H1 (cell line): ENCODE measurements around the gene SLC39A7. TPM values are rescaled to one million over a fixed set of nuclear protein-coding genes. Genes with fewer than 3 reads are reported as not detected.

ENCODE experiments used
- CTCF ChIA-PET: fragments of 300-600 bp; sonication (Branson Sonifier 250); formaldehyde crosslinking; loops from one replicate; lab custom pipeline; 2021; ENCODE audit not compliant: partially characterized antibody; lab: Charles Lee
- POLR2A ChIA-PET: fragments of 300-600 bp; sonication (Branson Sonifier 250); formaldehyde crosslinking; loops from one replicate; lab custom pipeline; 2021; ENCODE audit warnings: inconsistent platforms; ENCODE audit not compliant: partially characterized antibody; lab: Charles Lee
- DNase-seq, 2 experiments: peaks; one replicate each; pipeline versions ENCODE4 v3.0.0 to v3.0.0-alpha.2; 2010 to 2022; ENCODE audit warnings: low spot score in 2 of 2, low read depth in 1 of 2, mixed read lengths in 1 of 2
- FAIRE-seq: peaks from 2 replicates; lab custom pipeline; 2011; peaks lifted over from hg19 to GRCh38; lab: Jason Lieb, UNC
- H2AFZ ChIP-seq: 2 replicates; pipeline ENCODE4 v1.8.1; 2012; ENCODE audit warnings: low read length, inconsistent platforms
- H2AK5ac ChIP-seq: 2 replicates; pipeline ENCODE4 v1.6.1; 2013; ENCODE audit warnings: low read depth, low read length
- H2BK120ac ChIP-seq: replicated peaks from 2 replicates; pipeline ENCODE3; 2013; ENCODE audit warnings: low read depth, low read length, inconsistent platforms
- H2BK12ac ChIP-seq: 2 replicates; pipeline ENCODE4 v1.6.1; 2013; ENCODE audit warnings: low read depth, low read length
- H2BK15ac ChIP-seq: 2 replicates; pipeline ENCODE4 v1.6.1; 2013; ENCODE audit warnings: low read length
- H2BK20ac ChIP-seq: 2 replicates; pipeline ENCODE4 v1.6.1; 2013; ENCODE audit warnings: low read length
- H2BK5ac ChIP-seq: 2 replicates; pipeline ENCODE4 v1.6.1; 2013; ENCODE audit warnings: low read depth, low read length
- H3K14ac ChIP-seq: 2 replicates; pipeline ENCODE4 v1.6.1; 2013; ENCODE audit warnings: inconsistent platforms; ENCODE audit not compliant: insufficient read length
- H3K18ac ChIP-seq: 2 replicates; pipeline ENCODE4 v1.6.1; 2013; ENCODE audit warnings: low read length; ENCODE audit errors: extremely low read depth
- H3K23ac ChIP-seq: 2 replicates; pipeline ENCODE4 v1.6.1; 2013; ENCODE audit warnings: inconsistent platforms; ENCODE audit not compliant: insufficient read length
- H3K23me2 ChIP-seq: 2 replicates; pipeline ENCODE4 v1.6.1; 2013; ENCODE audit warnings: low read depth, low read length
- H3K27ac ChIP-seq: 2 replicates; pipeline ENCODE4 v1.6.1; 2011; ENCODE audit warnings: low read depth, low read length, inconsistent platforms
- H3K27me3 ChIP-seq, 4 experiments: replicated peaks in 1 of 4; 1 replicate in 1 of 4; 2 replicates in 3 of 4; pipeline versions ENCODE4 v1.6.1 to v1.8.1; 2011 to 2013; ENCODE audit warnings: low read length in 3 of 4, mild to moderate bottlenecking in 3 of 4, inconsistent platforms in 2 of 4, mixed read lengths in 2 of 4, moderate library complexity in 1 of 4; ENCODE audit not compliant: control insufficient read depth in 3 of 4, insufficient read depth in 3 of 4; ENCODE audit errors: extremely low read depth in 1 of 4
- H3K36me3 ChIP-seq, 4 experiments: 2 replicates each; pipeline versions ENCODE4 v1.6.1 to v1.8.1; 2011 to 2013; ENCODE audit warnings: mild to moderate bottlenecking in 4 of 4, low read length in 3 of 4, moderate library complexity in 2 of 4, control low read depth in 1 of 4, inconsistent platforms in 1 of 4; ENCODE audit not compliant: insufficient read depth in 4 of 4, control insufficient read depth in 2 of 4
- H3K4ac ChIP-seq: replicated peaks from 2 replicates; pipeline ENCODE3; 2013; ENCODE audit warnings: low read length, low read depth, mixed read lengths, inconsistent platforms; ENCODE audit not compliant: insufficient read length
- H3K4me1 ChIP-seq, 4 experiments: replicated peaks in 1 of 4; 1 replicate in 1 of 4; 2 replicates in 3 of 4; pipeline versions ENCODE4 v1.6.1 to v1.8.1; 2011 to 2013; ENCODE audit warnings: low read length in 3 of 4, inconsistent platforms in 2 of 4, mixed read lengths in 1 of 4; ENCODE audit not compliant: insufficient read depth in 4 of 4, control insufficient read depth in 3 of 4
- H3K4me2 ChIP-seq, 2 experiments: 2 replicates each; pipeline versions ENCODE4 v1.6.1 to v1.8.1; 2011 to 2013; ENCODE audit warnings: low read depth in 2 of 2, low read length in 2 of 2, control low read depth in 1 of 2, inconsistent platforms in 1 of 2, mild to moderate bottlenecking in 1 of 2; ENCODE audit not compliant: insufficient read depth in 1 of 2
- H3K4me3 ChIP-seq, 4 experiments: fragments of 200-600, 300-600 bp in 1 of 4; sonication (generic), shearing (Covaris generic), sonication (Bioruptor Twin) in 1 of 4; 2 replicates each; pipeline versions ENCODE4 v1.5.1 to v1.8.1; 2011 to 2016; ENCODE audit warnings: low read length in 4 of 4, low read depth in 3 of 4, control low read depth in 2 of 4, inconsistent platforms in 2 of 4, mild to moderate bottlenecking in 2 of 4, mixed read lengths in 1 of 4, moderate library complexity in 1 of 4; ENCODE audit not compliant: insufficient read depth in 2 of 4; ENCODE audit errors: extremely low read depth in 1 of 4
- H3K56ac ChIP-seq: replicated peaks from 2 replicates; pipeline ENCODE3; 2013; ENCODE audit warnings: low read depth, mild to moderate bottlenecking, mixed read lengths, low read length, inconsistent platforms; ENCODE audit not compliant: insufficient read length
- H3K79me1 ChIP-seq: 2 replicates; pipeline ENCODE4 v1.6.1; 2013; ENCODE audit warnings: low read depth, low read length, control low read depth
- H3K79me2 ChIP-seq, 2 experiments: 2 replicates each; pipeline versions ENCODE4 v1.6.1 to v1.8.1; 2012 to 2013; ENCODE audit warnings: low read length in 2 of 2, mild to moderate bottlenecking in 2 of 2, inconsistent platforms in 1 of 2; ENCODE audit not compliant: insufficient read depth in 2 of 2, control insufficient read depth in 1 of 2
- H3K9ac ChIP-seq, 4 experiments: replicated peaks in 1 of 4; 1 replicate in 1 of 4; 2 replicates in 3 of 4; pipeline versions ENCODE4 v1.6.1 to v1.8.1; 2011 to 2013; ENCODE audit warnings: low read depth in 3 of 4, low read length in 3 of 4, control low read depth in 2 of 4, mild to moderate bottlenecking in 2 of 4, moderate library complexity in 2 of 4, inconsistent platforms in 1 of 4; ENCODE audit errors: extremely low read depth in 1 of 4
- H3K9me3 ChIP-seq, 2 experiments: 2 replicates each; pipeline versions ENCODE4 v1.6.1 to v1.8.1; 2012 to 2013; ENCODE audit warnings: mild to moderate bottlenecking in 2 of 2, moderate library complexity in 2 of 2, control low read depth in 1 of 2, inconsistent platforms in 1 of 2, low read depth in 1 of 2, low read length in 1 of 2, mixed read lengths in 1 of 2; ENCODE audit not compliant: insufficient read depth in 2 of 2
- H4K20me1 ChIP-seq, 2 experiments: replicated peaks in 1 of 2; 2 replicates each; pipeline versions ENCODE3 to v1.8.1; 2011 to 2013; ENCODE audit warnings: inconsistent platforms in 2 of 2, low read length in 2 of 2, mild to moderate bottlenecking in 1 of 2; ENCODE audit not compliant: insufficient read depth in 2 of 2, control insufficient read depth in 1 of 2
- H4K5ac ChIP-seq: 2 replicates; pipeline ENCODE4 v1.6.1; 2013; ENCODE audit warnings: low read length, low read depth, mixed read lengths, inconsistent platforms; ENCODE audit not compliant: insufficient read length
- H4K8ac ChIP-seq: 2 replicates; pipeline ENCODE4 v1.8.0; 2013; ENCODE audit warnings: mild to moderate bottlenecking, moderate library complexity, low read length, inconsistent platforms; ENCODE audit not compliant: insufficient read depth; ENCODE audit errors: extremely low read depth
- H4K91ac ChIP-seq: replicated peaks from 2 replicates; pipeline ENCODE3; 2013; ENCODE audit warnings: low read length, mixed read lengths, inconsistent platforms; ENCODE audit not compliant: insufficient read length
- CEBPB ChIP-seq: IDR thresholded peaks from 2 replicates; pipeline ENCODE4 v1.6.1; 2012; ENCODE audit warnings: low read depth, low read length
- CREB1 ChIP-seq: IDR thresholded peaks from 2 replicates; pipeline ENCODE4 v1.6.1; 2012; ENCODE audit warnings: inconsistent platforms
- GTF2F1 ChIP-seq: IDR thresholded peaks from 2 replicates; pipeline ENCODE4 v1.6.1; 2012; ENCODE audit warnings: low read depth, low read length, improper control_type of control experiment, borderline replicate concordance
- PHF8 ChIP-seq: fragments of 200-600 bp; sonication (generic); conservative IDR thresholded peaks from 2 replicates; pipeline ENCODE4 v1.7.1; 2012; ENCODE audit warnings: low read depth, mild to moderate bottlenecking, inconsistent platforms, low read length, moderate library complexity
- POLR2AphosphoS5 ChIP-seq: IDR thresholded peaks from 2 replicates; pipeline ENCODE4 v1.6.1; 2011; ENCODE audit warnings: low read depth, low read length
- SUZ12 ChIP-seq: fragments of 200-600 bp; sonication (generic); IDR thresholded peaks from 2 replicates; pipeline ENCODE4 v1.6.1; 2012; ENCODE audit warnings: mild to moderate bottlenecking, inconsistent platforms, low read length, moderate library complexity, mixed read lengths
- YY1 ChIP-seq: IDR thresholded peaks from 2 replicates; pipeline ENCODE4 v1.6.1; 2011; ENCODE audit warnings: low read depth, mild to moderate bottlenecking, low read length
- WGBS, 2 experiments: shearing (Covaris generic) in 1 of 2; methylation state at CpG; one replicate each; pipeline versions ENCODE4 v1.1.6 to v1.1.7; 2013 to 2015; ENCODE audit warnings: low lambda C conversion rate in 2 of 2, mixed read lengths in 2 of 2, inconsistent platforms in 1 of 2, low coverage in 1 of 2, missing lambda C conversion rate in 1 of 2; ENCODE audit not compliant: insufficient replicate concordance in 2 of 2, insufficient coverage in 1 of 2, insufficient read length in 1 of 2; ENCODE audit errors: extremely low coverage in 1 of 2, missing lambda C conversion rate in 1 of 2; 5-methylcytosine and 5-hydroxymethylcytosine counted together
- polyA plus RNA-seq, 7 experiments: library from polyadenylated mRNA; depleted of rRNA in 3 of 7; stranded (reverse) in 5 of 7; unstranded in 2 of 7; fragments of >200 nt in 5 of 7; fragments of 200-250 nt in 2 of 7; gene quantifications; 1 replicate in 5 of 7; 2 replicates in 1 of 7; 4 replicates in 1 of 7; pipeline versions ENCODE4 v1.2.1 to v1.2.3, GENCODE V29; 2011 to 2013; ENCODE audit warnings: missing spikeins in 2 of 7, mixed read lengths in 2 of 7
- total RNA-seq: library from RNA; stranded (reverse); fragmentation: NEBNext Ultra II Directional; extraction: Animal tissue kit (Norgen Biotek cat#: 25700); gene quantifications from 2 replicates; pipeline ENCODE4 v1.2.1, GENCODE V29; 2021
- TF ChIP-seq, protein P1 (sequence below): IDR thresholded peaks from 2 replicates; pipeline ENCODE4 v1.6.1; 2012; ENCODE audit warnings: inconsistent platforms

The SLC39A7 gene
- total and polyA plus RNA-seq, 2 of the 8 experiments (the other 6 are each of a cell fraction or from before 2014, with no cell fraction given) = 63.3 to 123 TPM

DNA sequence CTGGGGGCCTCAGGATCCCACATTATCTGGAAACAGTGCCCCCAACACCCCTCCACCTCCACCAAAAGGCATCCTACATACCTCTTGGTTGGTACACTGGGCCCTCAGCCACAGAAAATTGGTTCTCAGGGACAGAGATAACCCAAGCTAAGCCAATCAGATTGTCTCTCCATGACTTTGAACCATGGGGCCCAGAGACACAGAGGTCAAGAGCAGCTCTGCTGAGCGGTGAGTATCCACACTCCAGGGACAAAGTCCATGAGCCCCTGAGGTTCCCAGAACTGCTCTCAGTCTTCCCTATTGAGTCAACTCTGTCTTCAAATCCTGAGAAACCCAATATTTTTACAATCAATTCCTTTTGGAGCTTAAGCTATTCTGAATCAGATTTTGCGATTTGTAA lies 43.7 kb upstream of the SLC39A7 start:
- H3K18ac ChIP-seq = no peak overlapping the region

More for the DNA sequence above, 43.7 kb upstream of the SLC39A7 start:
- no peaks in the 10 kb centered on the region; a peak in 1 of 4 replicates for H3K9me3 ChIP-seq
- no peak overlapping the region for H4K5ac ChIP-seq
- H3K4me1 ChIP-seq = peaks cover 0 to 5% (median under 1%) of the 10 kb centered on the region in 4 experiments; a peak in 5 of 7 replicates
- peaks cover 5% of the 10 kb centered on the region; the same call in 1 of the 2 replicates for H3K23me2 ChIP-seq
- H3K23ac ChIP-seq = no peak overlapping the region
- no peak for TF ChIP-seq YY1
- no peak for TF ChIP-seq SUZ12
- TF ChIP-seq GTF2F1 = no peak
- no peak for TF ChIP-seq CEBPB
- no peak for TF ChIP-seq POLR2AphosphoS5
- no peak for TF ChIP-seq PHF8
- TF ChIP-seq CREB1 = no peak
- TF ChIP-seq, protein P1, sequence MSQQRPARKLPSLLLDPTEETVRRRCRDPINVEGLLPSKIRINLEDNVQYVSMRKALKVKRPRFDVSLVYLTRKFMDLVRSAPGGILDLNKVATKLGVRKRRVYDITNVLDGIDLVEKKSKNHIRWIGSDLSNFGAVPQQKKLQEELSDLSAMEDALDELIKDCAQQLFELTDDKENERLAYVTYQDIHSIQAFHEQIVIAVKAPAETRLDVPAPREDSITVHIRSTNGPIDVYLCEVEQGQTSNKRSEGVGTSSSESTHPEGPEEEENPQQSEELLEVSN = no peak
- TF ChIP-seq, all 59 proteins: peak for 0
- Histone ChIP-seq H3K4ac (no peak overlapping the region), H3K27me3 (peaks cover 0 to 3% (median under 1%) of the 10 kb centered on the region in 4 experiments; a peak in 4 of 7 replicates), H3K4me2 (no peak overlapping the region), H3K9ac (no peak overlapping the region; a peak in 1 of 7 replicates), H2AFZ (no peak overlapping the region), H3K14ac (no peak overlapping the region), H2BK5ac (no peak overlapping the region), H3K79me1 (no peaks in the 10 kb centered on the region), H3K27ac (no peak overlapping the region), H2BK12ac (no peak overlapping the region), H4K8ac (no peak overlapping the region), H3K79me2 (no peaks in the 10 kb centered on the region), H3K56ac (no peak overlapping the region), H2BK120ac (no peak overlapping the region), H3K4me3 (no peak overlapping the region), H4K20me1 (no peaks in the 10 kb centered on the region), H2BK15ac (no peak overlapping the region), H2AK5ac (no peak overlapping the region), H2BK20ac (no peak overlapping the region), H4K91ac (no peak overlapping the region), H3K36me3 (no peaks in the 10 kb centered on the region)
- ChIA-PET POLR2A (no interaction called here), CTCF (interaction anchor here (0.6 to 9.5 kb wide), 9 partner anchors 9 to 167 kb away, joined by 3 to 69 read pairs (median 3); no protein-coding TSS in a partner anchor)
- FAIRE-seq = no peak
- no peak for DNase-seq
- WGBS, 2 experiments = 96% methylated on average over 2 of the region's 2 CpGs; no CpG with 5 or more reads in 1 of the 2 experiments
